ENCODE measurements around the gene OLFM4.

- no peak for TF ChIP-seq REST (IDR thresholded peaks at IDR 0.05; ENCODE audit: low read depth)
- no peak for TF ChIP-seq CTCF (IDR thresholded peaks at IDR 0.05 in 2 of 3, conservative IDR thresholded peaks at IDR 0.05 in 1 of 3; ENCODE audit: borderline replicate concordance in 1 of 3, insufficient read depth in 1 of 3, low read depth in 2 of 3, low read length in 2 of 3)
These were observed 51.1 kb downstream of the OLFM4 start for GRCh38 chr13:53079691-53080090.

Measured in HCT116 (cell line).